ENCODE data around the gene NELFB.

The NELFB gene

GRCh38 chr9:137254624-137255447 lies at the start of gene NELFB:
NELFB (plus strand) TSS chr9:137255327.
- peak; percentile 98 for DNase-seq (ENCODE audit: low read depth)

DNA sequence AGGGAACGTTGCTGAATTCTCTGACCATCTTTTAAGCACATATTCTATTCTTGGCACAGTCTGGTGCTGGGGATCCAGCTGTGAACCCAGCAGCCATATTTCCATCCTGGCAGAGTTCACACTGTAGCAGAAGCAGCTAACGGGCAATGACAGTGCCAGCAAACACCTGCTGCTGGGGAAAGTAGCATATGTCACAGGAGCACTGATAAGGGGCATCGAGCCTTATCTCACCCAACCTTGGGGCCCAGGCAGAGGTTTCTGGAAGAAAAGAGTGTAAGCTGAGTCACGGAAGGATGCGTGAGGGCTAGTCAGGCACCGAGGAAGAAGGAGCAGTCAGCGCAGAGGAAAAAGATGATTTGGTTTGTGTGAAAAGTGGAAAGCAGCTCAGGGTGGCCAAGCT lies 48.5 kb upstream of the NELFB start:
- no peak for DNase-seq (ENCODE audit: low read depth)

DNA sequence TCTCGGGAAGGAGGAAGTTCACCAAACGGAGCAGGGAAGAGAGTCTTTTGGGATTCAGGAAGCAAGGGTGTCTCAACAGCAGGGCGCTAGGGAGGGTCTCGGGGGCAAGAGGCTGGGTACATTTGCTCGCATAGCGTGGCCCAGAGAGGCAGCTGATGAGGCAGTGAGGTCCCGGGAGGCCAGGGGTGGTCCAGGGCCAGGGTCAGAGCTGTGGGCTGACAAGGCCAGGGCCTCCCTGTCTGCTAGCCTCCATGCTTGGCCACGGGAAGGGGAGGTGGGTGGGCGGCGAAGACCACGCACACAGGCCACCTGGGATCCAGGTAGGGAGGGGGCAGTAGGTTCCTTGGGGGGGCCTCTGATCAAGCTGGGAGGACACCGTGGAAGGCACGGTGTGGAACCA lies 43.6 kb upstream of the NELFB start:
- DNase-seq (ENCODE audit: low read depth) = no peak

- DNase-seq (ENCODE audit: low read depth) = no peak
Observed at GRCh38 chr9:137212520-137212919, 42.6 kb upstream of the NELFB start.

DNA sequence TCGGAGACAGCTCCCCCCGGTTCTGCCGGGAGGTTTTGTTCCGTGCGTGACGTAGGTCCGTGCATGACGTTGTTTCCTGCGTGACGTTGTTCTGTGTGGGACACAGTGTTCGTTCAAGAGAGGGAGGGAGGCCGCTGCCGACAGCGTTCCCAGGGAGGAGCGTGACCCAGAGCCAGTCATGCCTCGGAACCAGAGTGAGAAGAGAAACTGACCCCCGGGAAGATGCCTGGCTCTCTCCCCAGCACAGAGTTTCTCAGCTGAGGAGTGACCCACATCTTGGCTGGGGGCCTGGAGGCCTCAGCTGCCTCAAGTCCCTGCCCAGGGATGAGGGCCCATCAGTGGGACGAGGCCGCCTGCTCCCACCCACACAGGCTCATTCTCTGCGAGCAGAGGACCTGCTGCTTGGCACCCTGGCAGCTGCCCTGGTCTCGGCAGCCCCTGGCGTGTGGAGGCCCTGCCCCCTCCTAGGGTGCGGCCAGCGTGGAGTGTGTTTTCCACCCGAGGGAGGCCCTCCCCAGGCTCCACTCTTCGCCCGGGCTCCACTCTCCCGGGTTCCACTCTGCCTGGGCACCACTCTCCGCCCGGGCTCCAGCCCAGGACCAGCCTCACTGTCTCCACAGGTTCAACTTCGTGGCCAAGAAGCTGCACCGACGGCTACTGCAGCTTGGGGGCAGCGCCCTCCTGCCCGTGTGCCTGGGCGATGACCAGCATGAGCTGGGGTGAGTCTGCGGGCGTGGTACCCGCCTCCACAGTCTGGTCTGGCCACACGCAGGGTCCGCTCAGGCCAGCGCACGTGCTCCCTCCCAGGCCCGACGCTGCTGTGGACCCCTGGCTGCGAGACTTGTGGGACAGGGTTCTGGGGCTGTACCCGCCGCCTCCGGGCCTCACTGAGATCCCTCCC lies 41.7 kb upstream of the NELFB start:
- DNase-seq (ENCODE audit: low read depth) = no peak

- DNase-seq (ENCODE audit: low read depth) = no peak
Observed at GRCh38 chr9:137214620-137215019, 40.5 kb upstream of the NELFB start.

- no peak for DNase-seq (ENCODE audit: low read depth)
Observed at GRCh38 chr9:137215196-137215986, 39.7 kb upstream of the NELFB start.

DNA sequence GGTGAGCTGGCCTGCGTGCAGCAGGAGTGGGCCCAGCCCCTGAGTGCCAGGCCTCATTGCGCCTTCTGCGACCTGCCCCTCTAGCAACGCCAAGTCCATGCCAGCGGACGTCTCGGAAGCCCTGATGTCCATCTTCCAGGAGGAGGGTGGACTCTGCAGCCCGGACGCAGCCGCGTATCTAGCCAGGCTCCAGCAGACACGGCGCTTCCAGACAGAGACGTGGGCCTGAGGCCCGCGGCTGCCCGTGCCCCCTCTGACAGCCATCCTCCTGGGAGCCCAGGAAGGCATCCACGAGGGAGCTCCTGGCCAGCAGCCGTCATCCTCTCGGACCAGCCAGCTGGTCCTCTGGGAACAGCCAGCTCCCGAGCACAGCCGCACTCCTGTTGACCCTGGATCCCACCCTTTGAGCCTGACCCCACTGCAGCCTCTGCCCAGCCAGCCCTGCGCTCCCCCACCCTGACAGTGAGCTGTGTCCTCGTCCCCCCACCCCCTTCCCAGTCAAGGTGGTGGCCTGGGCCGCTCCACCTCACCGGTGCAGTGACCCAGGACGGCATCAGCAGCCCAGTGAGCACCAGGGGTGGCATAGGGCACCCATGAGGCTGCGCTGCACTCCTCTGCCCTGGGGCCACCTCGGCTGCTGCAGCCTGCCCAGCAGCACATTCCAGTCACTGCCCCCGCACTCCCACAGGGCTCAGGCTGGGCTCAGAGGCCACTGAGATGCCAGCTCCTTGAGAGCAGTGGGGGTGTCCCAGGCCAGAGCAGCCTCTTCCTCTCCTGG lies 38.8 kb upstream of the NELFB start:
- DNase-seq (ENCODE audit: low read depth) = no peak

DNA sequence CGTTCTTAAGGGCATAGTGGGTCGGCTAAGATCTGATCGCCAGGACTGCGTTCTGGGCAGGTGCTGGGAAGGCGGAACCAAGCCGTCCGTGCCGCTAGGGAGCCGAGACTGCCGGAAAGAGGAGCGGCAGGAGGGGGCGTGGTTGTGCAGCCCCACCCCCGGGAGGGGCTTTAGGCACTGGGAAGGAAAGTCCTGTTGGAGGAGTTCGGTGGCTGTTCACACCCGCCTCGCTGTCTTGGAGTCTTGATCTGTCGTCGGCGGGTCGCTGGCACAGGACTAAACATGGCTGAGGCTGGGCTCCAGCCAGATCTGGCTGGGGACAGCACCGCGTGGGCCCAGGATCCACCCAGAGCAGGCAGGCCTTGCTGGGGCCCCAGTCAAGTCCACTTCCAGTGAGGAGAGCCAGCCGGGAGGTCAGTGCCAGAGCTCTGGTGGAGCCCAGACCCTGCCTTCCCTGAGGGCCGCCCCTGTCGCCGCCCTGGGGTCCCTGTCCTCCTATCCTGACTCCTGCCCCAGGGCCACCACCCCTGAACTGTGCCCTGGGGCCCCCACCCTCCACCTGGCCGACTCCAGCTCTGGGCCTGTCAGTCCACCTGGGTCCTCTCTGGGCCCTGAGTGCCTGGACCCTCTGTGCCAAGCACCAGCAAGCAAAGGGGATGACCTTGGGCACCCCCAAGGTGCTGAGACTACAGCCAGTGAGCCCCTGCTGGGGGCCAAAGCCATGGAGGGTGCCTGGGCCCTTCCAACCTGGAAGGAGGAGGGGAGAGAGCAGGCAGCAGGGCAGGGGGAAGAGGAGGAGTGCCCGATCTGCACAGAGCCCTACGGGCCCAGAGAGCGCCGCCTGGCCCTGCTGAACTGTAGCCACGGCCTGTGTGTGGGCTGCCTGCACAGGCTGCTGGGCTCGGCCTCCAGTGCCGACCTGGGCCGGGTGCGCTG lies 37.6 kb upstream of the NELFB start:
- DNase-seq (ENCODE audit: low read depth) = no peak

- no peak for DNase-seq (ENCODE audit: low read depth)
Observed at GRCh38 chr9:137218212-137218753, 36.8 kb upstream of the NELFB start.

DNA sequence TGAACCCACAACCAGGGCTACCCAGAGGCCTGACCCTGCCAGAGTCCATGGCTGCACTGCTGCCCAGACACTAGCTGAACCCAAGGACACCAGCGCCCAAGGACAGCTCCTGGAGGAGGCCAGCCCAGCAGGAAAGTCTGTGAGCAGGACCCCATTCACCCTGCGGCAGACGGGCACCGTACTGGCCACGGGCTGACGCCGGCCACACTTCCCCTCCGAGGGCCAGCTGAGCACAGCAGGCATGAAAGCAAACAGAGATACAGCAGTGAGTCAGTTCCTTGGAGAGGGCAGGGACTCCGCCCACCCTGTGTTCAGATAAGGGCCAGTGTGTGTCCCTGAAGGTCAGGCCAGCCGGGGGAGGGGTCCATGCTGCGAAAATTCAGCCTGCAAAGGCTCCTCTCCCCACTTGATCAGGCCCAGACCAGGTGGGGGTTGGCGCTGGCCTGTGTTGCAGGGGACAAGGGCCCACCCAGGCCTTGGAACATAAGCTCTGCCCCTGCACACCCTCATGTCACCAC lies 36.3 kb upstream of the NELFB start:
- DNase-seq (ENCODE audit: low read depth) = no peak

DNA sequence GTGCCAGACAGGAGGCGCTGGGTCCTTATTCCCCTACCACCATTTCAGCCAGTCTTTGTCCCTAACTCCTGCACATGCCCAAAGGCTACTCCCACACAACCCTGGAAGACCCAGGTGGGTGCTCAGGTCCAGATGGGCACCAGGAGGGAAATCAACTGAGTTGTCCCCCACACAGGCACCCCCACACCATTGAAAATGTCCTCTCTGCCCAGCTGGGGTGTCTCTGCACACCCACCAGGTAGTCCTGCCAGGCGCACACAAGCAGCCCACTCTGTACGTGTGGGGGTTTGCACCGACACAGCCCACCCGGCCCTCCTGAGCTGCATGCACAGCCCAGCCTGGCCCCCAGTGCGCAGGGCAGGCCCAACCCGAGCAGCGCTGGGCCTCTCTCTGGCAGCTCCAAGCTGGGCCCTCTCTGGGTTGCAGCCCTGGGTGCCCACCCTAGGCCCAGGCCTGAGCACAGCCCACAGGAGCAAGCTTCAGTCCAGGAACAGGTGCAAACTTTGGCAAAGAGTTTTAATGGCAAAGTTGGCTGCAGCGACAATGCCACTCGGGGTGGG lies 35.3 kb upstream of the NELFB start:
- no peak for DNase-seq (ENCODE audit: low read depth)

GRCh38 chr9:137220317-137221094 lies 34.6 kb upstream of the NELFB start:
- DNase-seq (ENCODE audit: low read depth) = no peak

DNA sequence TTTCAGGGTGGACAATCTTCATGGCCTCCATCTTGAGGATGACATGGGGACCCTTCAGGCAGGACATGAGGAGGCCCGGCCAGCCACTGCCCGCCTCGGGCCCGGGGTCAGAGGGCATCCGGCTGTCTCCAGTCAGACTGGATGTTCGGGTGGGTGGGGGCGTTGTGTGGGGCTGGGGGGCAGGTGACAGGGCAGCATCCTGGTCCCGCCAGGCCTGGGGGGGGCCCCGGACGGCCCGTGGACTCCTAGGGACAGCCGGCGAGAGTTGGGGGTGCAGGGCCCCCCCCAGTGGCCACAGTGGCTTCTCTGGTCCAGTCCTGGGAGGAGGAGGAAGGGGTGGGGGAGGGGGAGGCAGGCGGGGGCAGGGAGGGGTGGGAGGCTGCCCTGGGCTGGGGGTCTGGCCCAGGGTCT lies 34.0 kb upstream of the NELFB start:
- DNase-seq (ENCODE audit: low read depth) = no peak

DNA sequence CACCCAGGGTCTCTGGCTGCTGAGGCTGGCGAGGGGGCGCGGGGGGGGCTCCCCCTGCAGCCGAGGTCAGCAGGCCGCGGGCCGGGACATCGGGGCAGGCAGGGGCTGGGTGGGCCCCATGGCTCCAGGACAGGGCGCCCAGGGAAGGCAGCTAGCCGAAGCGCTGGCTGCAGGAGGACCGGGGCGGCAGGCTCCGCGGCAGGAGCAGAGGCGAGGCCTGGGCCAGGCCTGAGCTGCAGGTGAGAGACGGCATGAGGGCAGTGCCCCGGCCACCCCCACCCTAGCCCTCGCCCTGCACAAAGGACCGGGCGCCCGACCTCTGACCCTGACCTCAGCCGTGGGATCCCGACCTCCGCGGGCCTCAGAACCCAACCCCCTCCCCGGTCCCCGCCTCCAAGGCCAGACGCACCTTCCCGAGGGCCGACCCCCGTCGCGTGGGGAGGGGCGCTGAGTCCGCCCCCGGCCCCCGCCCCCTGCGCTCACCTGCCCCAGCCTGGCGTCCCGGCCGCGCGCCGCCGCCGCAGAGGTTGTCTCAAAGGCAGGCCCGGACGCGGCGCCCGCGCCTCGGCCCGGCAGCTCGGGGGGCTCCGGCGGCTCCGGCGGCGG lies 33.5 kb upstream of the NELFB start:
- no peak for DNase-seq (ENCODE audit: low read depth)

DNA sequence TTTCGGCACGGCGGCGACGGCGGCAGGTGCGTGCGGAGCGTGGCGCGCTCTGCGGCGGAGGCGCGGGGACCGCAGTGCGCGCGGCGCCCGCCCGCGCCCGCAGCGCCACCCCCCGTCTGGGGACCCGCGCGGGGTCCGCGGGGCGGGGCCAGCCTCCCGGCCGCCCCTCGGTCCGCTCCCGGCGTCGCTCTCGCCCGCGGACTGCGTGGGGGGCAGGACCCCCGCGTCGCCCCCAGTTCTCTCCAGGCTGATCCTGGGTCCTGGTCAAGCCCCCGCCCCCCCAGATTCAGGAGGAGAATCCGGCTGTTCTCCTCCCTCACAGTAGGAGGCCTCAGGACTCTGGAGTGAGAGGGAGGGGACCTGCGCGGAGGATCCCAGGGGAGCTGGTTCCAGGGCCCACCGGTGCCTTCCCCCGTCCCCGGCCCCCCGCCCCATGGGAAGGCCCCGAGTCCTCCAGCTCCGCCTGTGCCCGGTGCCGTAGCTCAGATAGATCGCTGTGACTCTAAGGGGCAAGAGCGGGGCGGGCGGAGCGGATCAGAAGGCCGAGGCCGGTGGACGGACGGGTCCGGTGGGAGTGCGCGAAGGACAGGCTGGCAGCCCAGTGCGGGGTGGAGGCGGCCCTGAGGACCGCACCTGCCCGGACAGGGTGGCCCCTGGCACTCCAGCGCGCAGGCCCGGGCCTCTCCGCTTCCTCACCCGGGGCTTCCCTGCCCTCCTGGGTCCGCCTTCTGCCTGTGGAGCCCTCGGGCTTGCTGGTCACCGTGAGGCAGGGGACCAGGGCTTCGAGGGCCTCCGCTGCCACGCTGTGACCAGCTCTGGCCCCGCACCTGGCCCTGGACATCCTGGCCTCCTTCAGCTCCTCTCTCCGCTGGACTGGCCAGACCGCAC lies 32.7 kb upstream of the NELFB start, which contains the start of gene RNF208:
Gene RNF208, minus strand, starts transcription at position 51 of the 888 bp plus-strand sequence. CDS start 1,028 bp downstream, outside the sequence.
- DNase-seq (ENCODE audit: low read depth) = no peak

All from activated T-cell treated with anti-CD3 and anti-CD28 coated beads for 48 hours (primary cell).